ENCODE data around the gene KCNMA1.
A peak's percentile ranks its signal among the peaks of the same experiment; 100 is the strongest.
"Not testable (repeated sequence)": the region's sequence is repeated elsewhere in the genome, so short reads cannot be mapped to it uniquely, and the experiment has no call there.

Gene KCNMA1

GRCh38 chr10:77347052-77347451 lies 290.6 kb downstream of the KCNMA1 start:
- H3K36me3 ChIP-seq (ENCODE audit: insufficient read depth, low read length): no peaks in the 10 kb centered on the region
- H3K4me2 ChIP-seq (ENCODE audit: low read length): no peak overlapping the region
- no peaks in the 10 kb centered on the region for H3K9me3 ChIP-seq (replicated peaks; ENCODE audit: low read length)
- H3K4me1 ChIP-seq (ENCODE audit: control insufficient read depth, insufficient read depth, low read length): peaks cover 37% of the 10 kb centered on the region
- no peaks in the 10 kb centered on the region for H3K27me3 ChIP-seq (ENCODE audit: control insufficient read depth, insufficient read depth, low read length)
- H3K9ac ChIP-seq (ENCODE audit: low read depth, low read length): no peak overlapping the region
- no peak overlapping the region for H3K4me3 ChIP-seq (ENCODE audit: low read length)

- H3K4me2 ChIP-seq (ENCODE audit: low read length): no peak overlapping the region
- H3K4me1 ChIP-seq (ENCODE audit: control insufficient read depth, insufficient read depth, low read length): no peaks in the 10 kb centered on the region
- H3K27me3 ChIP-seq (ENCODE audit: control insufficient read depth, insufficient read depth, low read length): no peaks in the 10 kb centered on the region
- no peaks in the 10 kb centered on the region for H3K9me3 ChIP-seq (replicated peaks; ENCODE audit: low read length)
- no peak overlapping the region for H3K4me3 ChIP-seq (ENCODE audit: low read length)
- H3K9ac ChIP-seq (ENCODE audit: low read depth, low read length): no peak overlapping the region
- H3K36me3 ChIP-seq (ENCODE audit: insufficient read depth, low read length): no peaks in the 10 kb centered on the region
Measured at GRCh38 chr10:77341055-77341454, 296.6 kb downstream of the KCNMA1 start.

GRCh38 chr10:77339872-77340271 lies 297.7 kb downstream of the KCNMA1 start:
- not testable (repeated sequence) for H3K9me3 ChIP-seq (replicated peaks; ENCODE audit: low read length); H3K36me3 ChIP-seq (ENCODE audit: insufficient read depth, low read length); H3K4me2 ChIP-seq (ENCODE audit: low read length); H3K4me3 ChIP-seq (ENCODE audit: low read length); H3K27me3 ChIP-seq (ENCODE audit: control insufficient read depth, insufficient read depth, low read length); H3K4me1 ChIP-seq (ENCODE audit: control insufficient read depth, insufficient read depth, low read length); H3K9ac ChIP-seq (ENCODE audit: low read depth, low read length)

GRCh38 chr10:77339166-77339565 lies 298.4 kb downstream of the KCNMA1 start:
- Histone ChIP-seq H3K9ac (ENCODE audit: low read depth, low read length) (no peak overlapping the region), H3K9me3 (replicated peaks; ENCODE audit: low read length) (no peaks in the 10 kb centered on the region), H3K4me3 (ENCODE audit: low read length) (no peak overlapping the region), H3K4me1 (ENCODE audit: control insufficient read depth, insufficient read depth, low read length) (no peaks in the 10 kb centered on the region), H3K27me3 (ENCODE audit: control insufficient read depth, insufficient read depth, low read length) (no peaks in the 10 kb centered on the region), H3K4me2 (ENCODE audit: low read length) (no peak overlapping the region), H3K36me3 (ENCODE audit: insufficient read depth, low read length) (no peaks in the 10 kb centered on the region)

- no peaks in the 10 kb centered on the region for H3K36me3 ChIP-seq (ENCODE audit: insufficient read depth, low read length)
- H3K9ac ChIP-seq (ENCODE audit: low read depth, low read length): no peak overlapping the region
- H3K27me3 ChIP-seq (ENCODE audit: control insufficient read depth, insufficient read depth, low read length): no peaks in the 10 kb centered on the region
- no peak overlapping the region for H3K4me2 ChIP-seq (ENCODE audit: low read length)
- no peak overlapping the region for H3K4me3 ChIP-seq (ENCODE audit: low read length)
- H3K9me3 ChIP-seq (replicated peaks; ENCODE audit: low read length): no peaks in the 10 kb centered on the region
- H3K4me1 ChIP-seq (ENCODE audit: control insufficient read depth, insufficient read depth, low read length): no peaks in the 10 kb centered on the region
Measured at GRCh38 chr10:77338143-77338542, 299.5 kb downstream of the KCNMA1 start.

GRCh38 chr10:77334501-77334900 lies 303.1 kb downstream of the KCNMA1 start:
- no peaks in the 10 kb centered on the region for H3K4me1 ChIP-seq (ENCODE audit: control insufficient read depth, insufficient read depth, low read length)
- H3K4me3 ChIP-seq (ENCODE audit: low read length): no peak overlapping the region
- no peaks in the 10 kb centered on the region for H3K36me3 ChIP-seq (ENCODE audit: insufficient read depth, low read length)
- H3K9ac ChIP-seq (ENCODE audit: low read depth, low read length): no peak overlapping the region
- no peaks in the 10 kb centered on the region for H3K27me3 ChIP-seq (ENCODE audit: control insufficient read depth, insufficient read depth, low read length)
- no peaks in the 10 kb centered on the region for H3K9me3 ChIP-seq (replicated peaks; ENCODE audit: low read length)
- H3K4me2 ChIP-seq (ENCODE audit: low read length): no peak overlapping the region

- no peak overlapping the region for H3K9ac ChIP-seq (ENCODE audit: low read depth, low read length)
- H3K36me3 ChIP-seq (ENCODE audit: insufficient read depth, low read length): no peaks in the 10 kb centered on the region
- H3K27me3 ChIP-seq (ENCODE audit: control insufficient read depth, insufficient read depth, low read length): no peaks in the 10 kb centered on the region
- no peaks in the 10 kb centered on the region for H3K4me1 ChIP-seq (ENCODE audit: control insufficient read depth, insufficient read depth, low read length)
- no peak overlapping the region for H3K4me2 ChIP-seq (ENCODE audit: low read length)
- no peaks in the 10 kb centered on the region for H3K9me3 ChIP-seq (replicated peaks; ENCODE audit: low read length)
- no peak overlapping the region for H3K4me3 ChIP-seq (ENCODE audit: low read length)
Measured at GRCh38 chr10:77333610-77334340, 303.8 kb downstream of the KCNMA1 start.

GRCh38 chr10:77332256-77332655 lies 305.4 kb downstream of the KCNMA1 start:
- H3K9ac ChIP-seq (ENCODE audit: low read depth, low read length): no peak overlapping the region
- no peaks in the 10 kb centered on the region for H3K4me1 ChIP-seq (ENCODE audit: control insufficient read depth, insufficient read depth, low read length)
- no peaks in the 10 kb centered on the region for H3K27me3 ChIP-seq (ENCODE audit: control insufficient read depth, insufficient read depth, low read length)
- H3K4me3 ChIP-seq (ENCODE audit: low read length): no peak overlapping the region
- H3K9me3 ChIP-seq (replicated peaks; ENCODE audit: low read length): no peaks in the 10 kb centered on the region
- H3K36me3 ChIP-seq (ENCODE audit: insufficient read depth, low read length): no peaks in the 10 kb centered on the region
- H3K4me2 ChIP-seq (ENCODE audit: low read length): no peak overlapping the region

- H3K36me3 ChIP-seq (ENCODE audit: insufficient read depth, low read length): no peaks in the 10 kb centered on the region
- no peaks in the 10 kb centered on the region for H3K9me3 ChIP-seq (replicated peaks; ENCODE audit: low read length)
- no peak overlapping the region for H3K4me2 ChIP-seq (ENCODE audit: low read length)
- H3K4me1 ChIP-seq (ENCODE audit: control insufficient read depth, insufficient read depth, low read length): no peaks in the 10 kb centered on the region
- no peak overlapping the region for H3K4me3 ChIP-seq (ENCODE audit: low read length)
- no peaks in the 10 kb centered on the region for H3K27me3 ChIP-seq (ENCODE audit: control insufficient read depth, insufficient read depth, low read length)
- H3K9ac ChIP-seq (ENCODE audit: low read depth, low read length): no peak overlapping the region
Measured at GRCh38 chr10:77328272-77328816, 309.3 kb downstream of the KCNMA1 start.

GRCh38 chr10:77325233-77325537 lies 312.4 kb downstream of the KCNMA1 start:
- no peaks in the 10 kb centered on the region for H3K9me3 ChIP-seq (replicated peaks; ENCODE audit: low read length)
- H3K27me3 ChIP-seq (ENCODE audit: control insufficient read depth, insufficient read depth, low read length): no peaks in the 10 kb centered on the region
- no peak overlapping the region for H3K4me3 ChIP-seq (ENCODE audit: low read length)
- H3K4me2 ChIP-seq (ENCODE audit: low read length): no peak overlapping the region
- H3K4me1 ChIP-seq (ENCODE audit: control insufficient read depth, insufficient read depth, low read length): peaks cover 15% of the 10 kb centered on the region
- H3K9ac ChIP-seq (ENCODE audit: low read depth, low read length): no peak overlapping the region
- no peaks in the 10 kb centered on the region for H3K36me3 ChIP-seq (ENCODE audit: insufficient read depth, low read length)

- Histone ChIP-seq H3K9ac (ENCODE audit: low read depth, low read length) (no peak overlapping the region), H3K4me3 (ENCODE audit: low read length) (no peak overlapping the region), H3K36me3 (ENCODE audit: insufficient read depth, low read length) (no peaks in the 10 kb centered on the region), H3K4me2 (ENCODE audit: low read length) (no peak overlapping the region), H3K9me3 (replicated peaks; ENCODE audit: low read length) (no peaks in the 10 kb centered on the region), H3K27me3 (ENCODE audit: control insufficient read depth, insufficient read depth, low read length) (no peaks in the 10 kb centered on the region), H3K4me1 (ENCODE audit: control insufficient read depth, insufficient read depth, low read length) (peaks cover 25% of the 10 kb centered on the region)
Measured at GRCh38 chr10:77321838-77322237, 315.8 kb downstream of the KCNMA1 start.

GRCh38 chr10:77320971-77321471 lies 316.6 kb downstream of the KCNMA1 start:
- no peaks in the 10 kb centered on the region for H3K36me3 ChIP-seq (ENCODE audit: insufficient read depth, low read length)
- no peaks in the 10 kb centered on the region for H3K9me3 ChIP-seq (replicated peaks; ENCODE audit: low read length)
- no peak overlapping the region for H3K9ac ChIP-seq (ENCODE audit: low read depth, low read length)
- peak overlapping the region; percentile 6 for H3K4me2 ChIP-seq (ENCODE audit: low read length)
- no peaks in the 10 kb centered on the region for H3K27me3 ChIP-seq (ENCODE audit: control insufficient read depth, insufficient read depth, low read length)
- H3K4me3 ChIP-seq (ENCODE audit: low read length): no peak overlapping the region
- peaks cover 25% of the 10 kb centered on the region for H3K4me1 ChIP-seq (ENCODE audit: control insufficient read depth, insufficient read depth, low read length)

All from skeletal muscle satellite cell (primary cell).